ENCODE results near the gene AUTS2.

AUTS2 gene

DNA sequence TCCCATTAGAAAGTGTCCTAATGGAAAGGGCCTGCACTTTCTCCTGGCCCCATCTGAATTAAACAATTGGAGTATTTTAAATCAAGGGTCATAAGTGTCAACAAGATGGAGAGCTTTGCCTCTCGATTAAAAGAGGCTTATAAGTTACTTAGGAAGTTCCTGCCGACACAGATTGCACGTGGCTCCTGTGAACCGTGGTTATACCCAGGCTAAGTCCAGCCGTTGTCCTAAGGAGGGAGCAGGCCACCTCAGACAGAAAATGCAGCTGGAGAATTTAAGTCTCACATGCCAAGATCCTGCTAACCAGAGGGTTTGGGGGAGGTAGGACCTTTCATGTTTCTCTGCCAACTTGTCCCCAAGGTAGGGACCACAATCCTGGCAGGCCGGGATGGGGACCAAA lies 907.2 kb downstream of the AUTS2 start:
- intact Hi-C loops (cut with DNase I; ENCODE audit: low total_unique reads), result no loop called here
- TF ChIP-seq, protein P1, sequence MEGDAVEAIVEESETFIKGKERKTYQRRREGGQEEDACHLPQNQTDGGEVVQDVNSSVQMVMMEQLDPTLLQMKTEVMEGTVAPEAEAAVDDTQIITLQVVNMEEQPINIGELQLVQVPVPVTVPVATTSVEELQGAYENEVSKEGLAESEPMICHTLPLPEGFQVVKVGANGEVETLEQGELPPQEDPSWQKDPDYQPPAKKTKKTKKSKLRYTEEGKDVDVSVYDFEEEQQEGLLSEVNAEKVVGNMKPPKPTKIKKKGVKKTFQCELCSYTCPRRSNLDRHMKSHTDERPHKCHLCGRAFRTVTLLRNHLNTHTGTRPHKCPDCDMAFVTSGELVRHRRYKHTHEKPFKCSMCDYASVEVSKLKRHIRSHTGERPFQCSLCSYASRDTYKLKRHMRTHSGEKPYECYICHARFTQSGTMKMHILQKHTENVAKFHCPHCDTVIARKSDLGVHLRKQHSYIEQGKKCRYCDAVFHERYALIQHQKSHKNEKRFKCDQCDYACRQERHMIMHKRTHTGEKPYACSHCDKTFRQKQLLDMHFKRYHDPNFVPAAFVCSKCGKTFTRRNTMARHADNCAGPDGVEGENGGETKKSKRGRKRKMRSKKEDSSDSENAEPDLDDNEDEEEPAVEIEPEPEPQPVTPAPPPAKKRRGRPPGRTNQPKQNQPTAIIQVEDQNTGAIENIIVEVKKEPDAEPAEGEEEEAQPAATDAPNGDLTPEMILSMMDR (IDR thresholded peaks at IDR 0.05), result no peak
- no peaks in the 10 kb centered on the region for H3K4me1 ChIP-seq
- no peaks in the 10 kb centered on the region for H3K9me3 ChIP-seq
- H3K27ac ChIP-seq, result no peak overlapping the region
- H3K36me3 ChIP-seq, result no peaks in the 10 kb centered on the region
- DNase-seq, result no peak
- no peaks in the 10 kb centered on the region for H3K27me3 ChIP-seq
- H3K4me3 ChIP-seq, result no peak overlapping the region

DNA sequence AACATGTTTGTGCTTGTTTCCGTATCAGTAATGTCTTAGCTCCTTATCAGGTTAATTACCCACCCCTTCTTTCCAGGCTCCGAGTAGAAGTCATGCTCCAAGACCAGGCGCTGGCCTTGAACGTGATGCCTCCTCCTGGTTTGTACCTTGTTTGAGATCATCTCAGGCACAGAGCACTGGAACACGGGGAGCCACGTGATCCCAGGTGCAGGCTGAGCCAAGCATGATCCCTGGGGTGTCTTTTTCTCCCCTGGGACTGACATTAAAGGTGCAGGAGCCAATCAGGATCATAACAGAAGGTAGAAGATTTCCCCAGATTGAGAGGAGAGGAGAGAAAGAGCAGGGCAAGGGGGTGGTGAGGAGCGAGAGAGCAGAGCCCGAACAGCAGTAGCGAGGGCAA lies 907.6 kb downstream of the AUTS2 start:
- intact Hi-C loops (cut with DNase I; ENCODE audit: low total_unique reads), result no loop called here
- no peaks in the 10 kb centered on the region for H3K4me1 ChIP-seq

DNA sequence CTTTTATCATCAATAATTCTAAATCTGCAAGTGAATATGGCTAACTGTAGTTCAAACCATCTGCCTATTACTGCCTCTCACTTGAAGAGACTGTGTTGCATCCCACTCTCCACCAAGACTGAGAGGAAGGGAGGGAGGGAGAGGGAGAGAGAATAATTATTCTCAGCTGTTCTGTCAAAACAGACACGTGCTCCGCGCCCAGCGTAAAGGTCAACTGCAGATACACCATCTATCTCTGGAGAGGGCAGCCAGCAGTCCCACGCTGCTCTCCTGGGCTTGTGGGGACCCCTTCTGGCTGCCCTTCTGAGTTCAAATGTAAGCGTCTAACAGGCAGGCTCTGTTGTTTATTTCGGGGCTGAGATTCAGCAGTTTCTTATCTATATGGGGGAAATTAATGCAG lies 908.2 kb downstream of the AUTS2 start:
- no peak overlapping the region for H3K27ac ChIP-seq
- TF ChIP-seq, protein P1 (IDR thresholded peaks at IDR 0.05), result no peak
- H3K27me3 ChIP-seq, result no peaks in the 10 kb centered on the region
- H3K4me3 ChIP-seq, result no peak overlapping the region
- H3K36me3 ChIP-seq, result no peaks in the 10 kb centered on the region
- no peaks in the 10 kb centered on the region for H3K4me1 ChIP-seq
- intact Hi-C loops (cut with DNase I; ENCODE audit: low total_unique reads), result no loop called here
- DNase-seq, result no peak
- no peaks in the 10 kb centered on the region for H3K9me3 ChIP-seq

More for the DNA sequence above, 907.6 kb downstream of the AUTS2 start:
- Histone ChIP-seq H3K27me3 (no peaks in the 10 kb centered on the region), H3K36me3 (no peaks in the 10 kb centered on the region), H3K27ac (no peak overlapping the region), H3K4me3 (no peak overlapping the region), H3K9me3 (no peaks in the 10 kb centered on the region)
- DNase-seq, result no peak
- TF ChIP-seq, protein P1 (IDR thresholded peaks at IDR 0.05), result no peak

DNA sequence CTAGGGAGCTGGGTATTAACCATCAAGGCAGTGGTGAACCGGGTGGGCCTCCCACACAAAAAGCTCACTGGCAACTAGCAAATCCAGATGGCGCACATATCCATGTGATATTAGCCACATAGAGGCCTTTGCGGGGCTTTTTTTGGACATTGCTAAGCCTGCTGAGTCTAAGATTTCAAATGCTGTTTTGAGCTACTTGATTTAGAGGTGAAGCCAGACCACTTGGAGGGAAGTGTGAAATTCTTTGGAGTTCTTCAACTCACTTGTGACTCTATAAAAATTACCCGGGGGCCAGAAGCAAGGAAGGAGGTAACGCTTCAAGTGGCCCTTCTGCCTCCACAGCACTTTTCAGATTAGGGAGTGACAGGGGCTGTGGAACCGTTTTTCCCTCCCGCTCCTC lies 913.9 kb downstream of the AUTS2 start:
- Histone ChIP-seq H3K9me3 (no peaks in the 10 kb centered on the region), H3K27ac (no peak overlapping the region), H3K4me1 (no peaks in the 10 kb centered on the region), H3K36me3 (no peaks in the 10 kb centered on the region), H3K4me3 (no peak overlapping the region), H3K27me3 (no peaks in the 10 kb centered on the region)
- TF ChIP-seq, protein P1 (IDR thresholded peaks at IDR 0.05), result no peak
- intact Hi-C loops (cut with DNase I; ENCODE audit: low total_unique reads), result no loop called here
- no peak for DNase-seq

DNA sequence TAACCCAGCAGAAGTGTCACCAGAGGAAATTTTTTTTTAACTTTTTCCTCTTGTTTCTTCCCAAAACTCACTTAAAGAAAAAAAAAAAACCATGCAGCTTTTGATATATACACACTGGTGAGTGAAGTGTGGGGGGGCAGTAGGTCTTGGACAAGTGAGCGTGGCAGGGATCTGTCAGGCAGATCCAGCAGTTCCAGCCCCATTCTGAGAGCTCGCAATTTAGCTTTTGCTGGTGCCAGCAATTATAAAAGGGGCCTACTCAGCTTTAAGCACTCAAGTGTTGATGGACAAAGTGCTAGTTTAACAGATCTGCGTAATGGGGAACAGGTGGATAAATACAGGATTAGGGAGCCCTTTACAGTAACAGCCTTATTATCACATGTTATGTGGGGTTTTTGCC lies 914.5 kb downstream of the AUTS2 start:
- DNase-seq, result no peak
- Histone ChIP-seq H3K27me3 (no peaks in the 10 kb centered on the region), H3K4me3 (no peak overlapping the region)

More for the DNA sequence above, 914.5 kb downstream of the AUTS2 start:
- TF ChIP-seq, protein P1 (IDR thresholded peaks at IDR 0.05), result no peak
- intact Hi-C loops (cut with DNase I; ENCODE audit: low total_unique reads), result no loop called here
- H3K36me3 ChIP-seq, result no peaks in the 10 kb centered on the region
- H3K9me3 ChIP-seq, result no peaks in the 10 kb centered on the region
- H3K4me1 ChIP-seq, result no peaks in the 10 kb centered on the region
- H3K27ac ChIP-seq, result no peak overlapping the region
